HG03064 (cell line): ENCODE measurements around the gene DNAH2.

ENCODE experiments used
- ATAC-seq: cut with Tn5 transposase; IDR thresholded peaks from one replicate; pipeline ENCODE4 v1.9.1; 2021; ENCODE audit warnings: low read depth; ENCODE audit not compliant: unreplicated experiment

Gene DNAH2

GRCh38 chr17:7720125-7720524 lies 2.6 kb downstream of the DNAH2 start:
- ATAC-seq: no peak

DNA sequence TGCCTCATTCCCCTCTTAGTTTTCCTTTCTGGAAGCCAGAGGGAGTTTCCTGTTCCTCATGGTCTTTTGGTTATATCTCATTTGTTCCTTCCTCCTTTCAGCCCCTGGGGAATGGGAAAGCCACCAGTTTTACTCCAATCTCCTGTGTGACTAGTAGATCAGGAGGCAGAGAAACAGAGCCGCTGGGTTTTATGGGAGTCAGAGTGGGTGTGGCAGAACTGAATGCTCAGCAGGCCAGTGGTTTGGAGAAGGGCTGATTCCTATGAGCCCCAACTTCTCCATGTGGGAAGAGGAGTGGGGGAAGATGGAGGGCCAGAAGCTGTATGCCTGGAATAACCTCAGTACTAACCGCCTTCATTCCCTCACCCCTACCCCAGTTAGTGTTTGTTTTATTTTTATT lies 4.1 kb downstream of the DNAH2 start:
- no peak for ATAC-seq

DNA sequence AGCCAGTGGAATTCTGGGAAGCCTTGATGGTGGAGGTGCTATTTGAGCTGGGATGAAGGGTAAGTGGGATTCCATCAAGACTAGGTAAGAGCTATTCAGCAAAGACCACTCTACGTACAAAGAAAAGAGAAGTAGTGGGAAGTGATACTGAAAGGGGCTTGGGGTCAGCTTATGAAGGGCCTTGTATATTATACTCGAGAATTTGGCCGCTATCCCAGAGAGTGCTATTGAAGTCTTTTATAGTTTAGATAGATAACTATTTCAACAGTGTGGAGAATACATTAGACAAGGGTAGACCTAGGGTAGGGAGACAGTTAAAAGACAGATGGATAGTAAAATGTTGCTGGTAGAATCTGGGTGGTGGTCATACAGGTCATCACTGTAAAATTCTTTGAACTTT lies 10.3 kb downstream of the DNAH2 start:
- ATAC-seq: no peak

DNA sequence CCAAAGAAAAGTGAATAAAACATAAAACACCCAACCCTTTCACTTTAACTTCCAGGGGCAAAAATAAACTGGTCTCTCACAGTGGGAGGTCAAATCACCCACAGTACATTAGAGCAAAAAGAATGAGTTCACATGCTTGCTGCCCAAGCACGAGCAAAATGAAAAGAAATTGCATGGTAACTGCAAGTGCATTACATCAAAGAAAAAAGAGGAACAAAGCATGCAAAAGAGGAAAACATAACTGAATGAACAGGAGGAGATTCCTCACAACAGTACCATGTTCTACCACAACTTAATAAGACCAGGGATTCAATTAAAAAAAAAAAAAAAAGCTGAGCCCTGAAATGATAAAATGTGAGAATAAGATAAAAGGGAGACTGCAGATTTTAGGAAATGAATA lies 12.3 kb downstream of the DNAH2 start:
- ATAC-seq: no peak

DNA sequence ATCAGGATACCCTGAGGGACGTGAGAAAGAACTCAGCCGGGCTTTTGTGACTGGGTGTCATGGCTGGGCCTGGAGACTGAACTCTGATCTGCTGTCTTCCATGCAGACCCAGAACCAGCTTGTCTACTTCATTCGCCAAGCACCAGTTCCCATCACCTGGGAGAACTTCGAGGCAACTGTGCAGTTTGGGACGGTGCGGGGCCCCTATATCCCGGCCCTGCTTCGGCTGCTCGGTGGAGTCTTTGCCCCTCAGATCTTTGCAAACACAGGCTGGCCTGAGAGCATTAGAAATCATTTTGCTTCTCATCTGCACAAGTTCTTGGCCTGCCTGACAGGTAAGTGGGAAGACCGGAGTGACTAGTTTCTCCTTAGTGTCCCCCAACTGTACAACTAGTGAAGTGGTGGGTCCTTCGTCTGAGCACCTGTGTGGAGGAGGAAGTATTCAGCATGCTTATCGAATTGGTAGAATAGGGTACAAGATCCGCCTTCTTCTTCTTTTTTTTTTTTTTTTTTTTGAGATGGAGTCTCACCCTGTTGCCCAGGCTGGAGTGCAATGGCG lies 15.5 kb downstream of the DNAH2 start:
- ATAC-seq: no peak

DNA sequence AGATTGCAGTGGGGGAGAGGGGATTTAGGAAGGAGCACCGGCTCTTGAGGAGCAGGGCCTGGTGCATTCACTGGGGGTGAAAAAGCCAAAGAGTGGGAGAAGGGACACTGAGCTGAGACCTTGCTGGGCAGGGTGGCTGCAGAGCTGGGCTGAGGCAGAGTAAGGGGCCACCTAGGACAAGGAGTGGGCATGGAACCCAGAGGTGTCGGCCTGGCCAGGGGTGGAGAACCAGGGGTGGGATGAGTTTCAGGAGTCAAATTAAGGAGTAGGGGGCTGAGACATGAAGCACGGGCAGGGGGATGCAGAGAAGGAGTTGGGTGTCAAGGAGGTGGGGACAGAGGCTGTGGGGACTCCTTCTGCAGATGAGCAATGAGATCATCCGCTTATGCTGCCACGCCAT lies 20.1 kb downstream of the DNAH2 start:
- no peak for ATAC-seq

GRCh38 chr17:7739746-7740145 lies 22.2 kb downstream of the DNAH2 start:
- no peak for ATAC-seq

- ATAC-seq: no peak
Measured at GRCh38 chr17:7740481-7741001, 23.0 kb downstream of the DNAH2 start.

GRCh38 chr17:7742729-7743128 lies 25.2 kb downstream of the DNAH2 start:
- no peak for ATAC-seq

DNA sequence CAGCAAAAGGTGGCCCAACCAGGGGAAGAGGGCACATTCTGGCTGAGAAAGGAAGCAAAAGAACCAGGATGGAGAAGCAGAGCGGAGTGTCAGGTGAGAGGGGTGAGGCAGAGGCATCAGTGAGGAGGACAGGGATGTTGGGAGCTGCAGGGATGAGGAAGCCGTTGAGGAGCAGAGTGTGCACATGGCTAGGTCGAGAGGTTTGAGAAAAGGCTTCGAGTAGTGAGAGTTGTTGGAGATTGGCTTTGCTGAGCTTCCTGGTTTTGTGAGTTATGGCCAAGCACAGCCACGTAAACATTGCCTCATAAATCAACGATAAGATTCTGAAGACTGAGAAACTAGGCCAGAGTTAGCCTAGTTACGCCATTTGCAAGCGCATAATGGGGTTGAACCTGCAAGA lies 26.9 kb downstream of the DNAH2 start:
- no peak for ATAC-seq

GRCh38 chr17:7745748-7746470 lies 28.4 kb downstream of the DNAH2 start:
- no peak for ATAC-seq

GRCh38 chr17:7747635-7748071 lies 30.1 kb downstream of the DNAH2 start:
- ATAC-seq: no peak

GRCh38 chr17:7748076-7748775 lies 30.7 kb downstream of the DNAH2 start:
- no peak for ATAC-seq

GRCh38 chr17:7750321-7750821 lies 32.8 kb downstream of the DNAH2 start:
- ATAC-seq: no peak

GRCh38 chr17:7754656-7755055 lies 37.1 kb downstream of the DNAH2 start:
- no peak for ATAC-seq

DNA sequence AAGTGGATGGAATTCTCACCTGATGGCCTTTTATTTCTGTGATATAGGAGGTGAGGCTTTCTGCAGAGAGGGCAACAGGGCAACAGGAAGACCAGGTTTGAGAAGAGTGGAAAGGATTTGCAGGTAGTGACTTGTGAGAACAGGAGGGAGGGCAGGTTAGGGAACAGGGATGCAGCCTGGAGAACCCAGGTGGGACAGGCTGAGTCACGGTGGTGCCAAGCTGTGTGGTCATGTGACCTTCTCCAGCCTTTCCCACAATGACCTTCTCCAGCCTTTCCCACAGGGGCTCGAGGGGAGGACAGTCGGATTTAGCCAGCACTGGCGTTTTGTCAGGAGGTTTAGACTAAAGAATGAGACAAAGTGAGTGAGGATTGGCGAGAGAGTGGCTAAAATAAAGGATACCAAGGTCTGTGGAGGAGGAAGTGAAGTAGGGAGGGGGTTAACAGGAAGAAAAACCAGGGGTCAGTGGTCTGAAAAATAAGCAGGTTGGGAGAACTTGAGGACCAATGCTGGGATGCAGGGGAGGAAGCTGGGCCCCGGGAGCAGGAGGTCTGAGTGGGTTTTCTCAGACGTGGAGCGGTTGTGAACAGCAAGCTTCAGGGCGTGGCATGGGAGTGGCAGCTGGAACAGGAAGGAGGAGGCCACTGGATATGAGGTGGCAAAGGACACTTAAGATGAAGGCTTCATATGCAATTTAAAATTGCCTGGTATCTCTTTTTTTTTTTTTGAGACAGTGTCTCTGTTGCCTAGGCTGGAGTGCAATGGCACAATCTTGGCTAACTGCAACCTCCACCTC lies 37.7 kb downstream of the DNAH2 start:
- ATAC-seq: no peak

GRCh38 chr17:7756968-7757367 lies 39.4 kb downstream of the DNAH2 start:
- no peak for ATAC-seq

DNA sequence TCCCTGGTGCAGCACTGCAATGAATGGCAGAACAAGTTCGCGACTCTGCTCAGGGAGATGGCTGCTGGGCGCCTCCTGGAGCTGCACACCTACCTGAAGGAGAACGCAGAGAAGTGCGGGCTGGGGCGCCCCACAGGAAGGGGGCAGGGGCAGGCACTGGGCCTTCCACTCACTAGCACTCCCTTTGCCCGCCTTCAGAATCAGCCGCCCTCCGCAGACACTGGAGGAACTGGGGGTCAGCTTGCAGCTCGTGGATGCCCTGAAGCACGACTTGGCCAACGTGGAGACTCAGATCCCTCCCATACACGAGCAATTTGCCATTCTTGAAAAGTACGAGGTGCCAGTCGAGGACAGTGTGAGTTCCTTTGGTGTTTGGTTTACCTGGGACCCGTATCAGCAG lies 46.4 kb downstream of the DNAH2 start:
- no peak for ATAC-seq

- ATAC-seq: no peak
Measured at GRCh38 chr17:7767004-7767403, 49.5 kb downstream of the DNAH2 start.

GRCh38 chr17:7767405-7768021 lies 50.0 kb downstream of the DNAH2 start:
- ATAC-seq: no peak
